HCT116 (cell line): Measurements from ENCODE around the gene UBE2H. TPM values are rescaled to one million over a fixed set of nuclear protein-coding genes. Genes with fewer than 3 reads are reported as not detected.

ENCODE experiments used
- ATAC-seq: fragments of 200-7000 bp; cut with Tn5 transposase; 2 replicates; pipeline ENCODE4 v1.9.1; 2020; ENCODE audit warnings: mild to moderate bottlenecking, moderate library complexity
- BruUV-seq: library from RNA; stranded (reverse); fragments of 400-500 nt; replicated peaks from 2 replicates; lab custom pipeline; 2021; lab: Mats Ljungman, UMichigan
- CTCF ChIA-PET: fragments of 300-600 bp; sonication (Branson Sonifier 250); formaldehyde crosslinking; loops from one replicate; lab custom pipeline; 2021; ENCODE audit warnings: antibody characterized with exemption; lab: Charles Lee
- POLR2A ChIA-PET: fragments of 300-600, 350-600 bp; sonication (Branson Sonifier 250); formaldehyde crosslinking; loops from one replicate; lab custom pipeline; 2021; ENCODE audit warnings: antibody characterized with exemption; lab: Charles Lee
- RAD21 ChIA-PET, 2 experiments: fragments of 300-600 bp; sonication (Branson Sonifier 250); formaldehyde crosslinking; loops; one replicate each; lab custom pipeline; 2023; ENCODE audit warnings: low total read pairs in 2 of 2; ENCODE audit not compliant: uncharacterized antibody in 2 of 2, unreplicated experiment in 2 of 2, low non-redundant PET in 1 of 2; lab: Charles Lee
- DNase-seq: peaks from one replicate; pipeline ENCODE4 v3.0.0-alpha.2; 2010; ENCODE audit warnings: low read depth, low spot score
- H2AFZ ChIP-seq: fragments of 200-600 bp; shearing (Covaris generic), sonication (generic); 2 replicates; pipeline ENCODE4 v1.6.1; 2017; ENCODE audit warnings: low read depth, mixed run types, mixed read lengths, antibody characterized with exemption, low read length; ENCODE audit not compliant: poor library complexity, severe bottlenecking
- H3K27ac ChIP-seq: 2 replicates; pipeline ENCODE4 v1.5.1; 2012; ENCODE audit warnings: low read depth, low read length
- H3K27me3 ChIP-seq: fragments of 200-600 bp; sonication (generic); 2 replicates; pipeline ENCODE4 v1.6.1; 2016; ENCODE audit warnings: mixed run types, low read length, mixed read lengths; ENCODE audit not compliant: insufficient read depth
- H3K36me3 ChIP-seq, 2 experiments: fragments of 200-500 bp in 1 of 2; fragments of 200-600 bp in 1 of 2; sonication (Bioruptor generic) in 1 of 2; sonication (generic) in 1 of 2; 2 replicates each; pipeline versions ENCODE4 v1.5.1 to v1.6.1; 2014 to 2016; ENCODE audit warnings: low read length in 2 of 2, inconsistent platforms in 1 of 2, mixed read lengths in 1 of 2, mixed run types in 1 of 2; ENCODE audit not compliant: insufficient read depth in 2 of 2, control insufficient read depth in 1 of 2
- H3K4me1 ChIP-seq, 2 experiments: fragments of 200-600 bp in 1 of 2; sonication (generic) in 1 of 2; 2 replicates each; pipeline versions ENCODE4 v1.5.1 to v1.6.1; 2012 to 2017; ENCODE audit warnings: low read length in 2 of 2, inconsistent platforms in 1 of 2, mild to moderate bottlenecking in 1 of 2, mixed read lengths in 1 of 2, mixed run types in 1 of 2, moderate library complexity in 1 of 2; ENCODE audit not compliant: insufficient read depth in 2 of 2, control insufficient read depth in 1 of 2
- H3K4me2 ChIP-seq: fragments of 200-600 bp; sonication (generic); 2 replicates; pipeline ENCODE4 v1.6.1; 2017; ENCODE audit warnings: mixed run types, low read length, mixed read lengths
- H3K4me3 ChIP-seq, 2 experiments: fragments of 200-600 bp in 1 of 2; sonication (generic) in 1 of 2; replicated peaks in 1 of 2; 2 replicates each; pipeline ENCODE4 v1.5.1; 2011 to 2016; ENCODE audit warnings: low read length in 2 of 2, control low read depth in 1 of 2, low read depth in 1 of 2, mild to moderate bottlenecking in 1 of 2, mixed read lengths in 1 of 2, mixed run types in 1 of 2
- H3K79me2 ChIP-seq: fragments of 200-600 bp; sonication (generic); 2 replicates; pipeline ENCODE4 v1.6.1; 2017; ENCODE audit warnings: mild to moderate bottlenecking, mixed run types, low read length, moderate library complexity, mixed read lengths; ENCODE audit not compliant: insufficient read depth
- H3K9ac ChIP-seq: fragments of 200-600 bp; sonication (generic); 2 replicates; pipeline ENCODE4 v1.6.1; 2016; ENCODE audit warnings: low read length, mixed read lengths
- H3K9me2 ChIP-seq: fragments of 200-600 bp; sonication (generic), shearing (Covaris generic); 2 replicates; pipeline ENCODE4 v1.6.1; 2017; ENCODE audit warnings: mixed run types, mild to moderate bottlenecking, moderate library complexity; ENCODE audit not compliant: insufficient read depth
- H3K9me3 ChIP-seq, 2 experiments: fragments of 200-500 bp in 1 of 2; fragments of 200-600 bp in 1 of 2; sonication (Bioruptor generic) in 1 of 2; sonication (generic) in 1 of 2; 2 replicates each; pipeline ENCODE4 v1.6.1; 2014 to 2017; ENCODE audit warnings: low read length in 2 of 2, mixed read lengths in 2 of 2, inconsistent platforms in 1 of 2, low read depth in 1 of 2, mild to moderate bottlenecking in 1 of 2, mixed run types in 1 of 2, moderate library complexity in 1 of 2; ENCODE audit not compliant: control insufficient read depth in 1 of 2, insufficient read depth in 1 of 2
- H4K20me1 ChIP-seq: fragments of 200-600 bp; sonication (generic), shearing (Covaris generic); 2 replicates; pipeline ENCODE4 v1.6.1; 2017; ENCODE audit warnings: mixed run types, mild to moderate bottlenecking, moderate library complexity; ENCODE audit not compliant: insufficient read depth
- CBX3 ChIP-seq: IDR thresholded peaks from 2 replicates; pipeline ENCODE4 v1.6.1; 2012; ENCODE audit warnings: low read depth
- CEBPB ChIP-seq: IDR thresholded peaks from 2 replicates; pipeline ENCODE4 v1.6.1; 2012; ENCODE audit warnings: low read depth
- EGR1 ChIP-seq: IDR thresholded peaks from 2 replicates; pipeline ENCODE4 v1.6.1; 2012; ENCODE audit warnings: low read depth
- EZH2 ChIP-seq: fragments of 200-600 bp; sonication (generic); IDR thresholded peaks from 2 replicates; pipeline ENCODE4 v1.6.1; 2017; ENCODE audit warnings: antibody characterized with exemption, mixed run types
- EZH2phosphoT487 ChIP-seq: fragments of 200-600 bp; IDR thresholded peaks from 2 replicates; pipeline ENCODE4 v1.6.1; 2018; ENCODE audit warnings: antibody characterized with exemption, borderline replicate concordance
- FOSL1 ChIP-seq: IDR thresholded peaks from 2 replicates; pipeline ENCODE4 v1.6.1; 2012; ENCODE audit warnings: low read depth
- JUND ChIP-seq: IDR thresholded peaks from 2 replicates; pipeline ENCODE4 v1.6.1; 2012
- POLR2A ChIP-seq: IDR thresholded peaks from 2 replicates; pipeline ENCODE4 v1.7.0; 2011; ENCODE audit warnings: borderline replicate concordance; ENCODE audit not compliant: insufficient read depth, insufficient read length; ENCODE audit errors: extremely low read depth
- POLR2AphosphoS5 ChIP-seq: IDR thresholded peaks from 2 replicates; pipeline ENCODE4 v1.6.1; 2011; ENCODE audit warnings: mild to moderate bottlenecking, low read depth, low read length, moderate library complexity
- SP1 ChIP-seq: IDR thresholded peaks from 2 replicates; pipeline ENCODE4 v1.6.1; 2012; ENCODE audit warnings: low read depth
- SRF ChIP-seq: IDR thresholded peaks from 2 replicates; pipeline ENCODE4 v1.6.1; 2012; ENCODE audit warnings: low read depth
- YY1 ChIP-seq: IDR thresholded peaks from 2 replicates; pipeline ENCODE4 v1.6.1; 2011; ENCODE audit warnings: low read length, low read depth, moderate library complexity, mild to moderate bottlenecking; ENCODE audit not compliant: insufficient replicate concordance; ENCODE audit errors: extremely low read depth
- ZFX ChIP-seq: fragments of 450-650 bp; IDR thresholded peaks from 2 replicates; pipeline ENCODE4 v1.6.1; 2017
- ZNF274 ChIP-seq: fragments of 200-500 bp; sonication (Bioruptor generic); IDR thresholded peaks from 2 replicates; pipeline ENCODE4 v1.6.1; 2014; ENCODE audit warnings: mild to moderate bottlenecking, low read depth, low read length, inconsistent platforms
- intact Hi-C: fragments of 100-400 bp; cut with micrococcal nuclease; formaldehyde crosslinking; loops from 2 replicates; pipeline ENCODE4 v1.10.0; 2022
- total RNA-seq: library from RNA; stranded (reverse); gene quantifications from one replicate; pipeline ENCODE4 v1.2.1, GENCODE V29; 2021; ENCODE audit not compliant: unreplicated experiment
- TF ChIP-seq, protein P1 (sequence below): IDR thresholded peaks from 2 replicates; pipeline ENCODE4 v1.6.1; 2012; ENCODE audit warnings: low read depth
- TF ChIP-seq, protein P2 (sequence below): IDR thresholded peaks from 2 replicates; pipeline ENCODE4 v1.6.1; 2011; ENCODE audit warnings: mild to moderate bottlenecking, low read length, moderate library complexity; ENCODE audit not compliant: insufficient replicate concordance; ENCODE audit errors: extremely low read depth
- TF ChIP-seq, protein P3 (sequence below), 3 experiments: fragments of 200-600 bp in 1 of 3; sonication (generic) in 1 of 3; IDR thresholded peaks in 2 of 3; conservative IDR thresholded peaks in 1 of 3; 2 replicates each; pipeline ENCODE4 v1.5.1; 2012 to 2017; ENCODE audit warnings: low read depth in 2 of 3, low read length in 2 of 3, antibody characterized with exemption in 1 of 3, borderline replicate concordance in 1 of 3, control low read depth in 1 of 3, mild to moderate bottlenecking in 1 of 3, mixed read lengths in 1 of 3, mixed run types in 1 of 3, moderate library complexity in 1 of 3; ENCODE audit not compliant: insufficient read depth in 1 of 3
- TF ChIP-seq, protein P4 (sequence below): IDR thresholded peaks from 2 replicates; pipeline ENCODE4 v1.6.1; 2012

UBE2H gene
- total RNA-seq, 1 experiment from 2014 or later: 117 TPM

DNA sequence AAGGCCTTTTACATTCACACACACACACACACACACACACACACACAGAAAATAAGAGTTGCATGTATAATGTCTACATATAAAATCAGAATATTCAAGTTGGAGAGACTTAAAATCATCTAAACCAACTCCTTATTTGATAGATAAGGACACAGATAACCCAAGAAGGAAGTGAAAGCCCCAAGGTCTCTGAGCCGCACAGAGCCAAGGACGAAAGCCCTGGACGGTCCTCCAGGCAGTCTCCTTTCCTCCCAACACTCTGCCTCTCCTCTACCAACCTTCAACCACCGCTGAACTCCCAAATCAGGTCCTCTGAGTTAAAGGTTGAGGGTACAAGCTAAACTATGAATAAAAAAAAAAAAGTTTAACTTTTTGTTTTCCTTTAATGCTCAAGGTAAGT lies 28.2 kb downstream of the UBE2H start:
- H3K4me3 ChIP-seq: no peak overlapping the region
- ChIA-PET RAD21 (no interaction called here), CTCF (no interaction called here), POLR2A (no interaction called here)
- intact Hi-C loops: no loop called here
- H3K4me1 ChIP-seq: peaks cover 22 to 30% of the 10 kb centered on the region in 2 experiments; a peak in 3 of 4 replicates
- H3K9ac ChIP-seq: no peak overlapping the region
- H3K9me3 ChIP-seq: no peaks in the 10 kb centered on the region
- no TSS peak for BruUV-seq
- DNase-seq (no peak), ATAC-seq (no peak)
- 0 out of 2 replicates have a peak, but pooled peaks cover 3% of the 10 kb centered on the region for H4K20me1 ChIP-seq
- H2AFZ ChIP-seq: no peak overlapping the region
- H3K4me2 ChIP-seq: no peak overlapping the region
- 0 out of 2 replicates have a peak overlapping the region, but pooled peaks have one; percentile 12 for H3K27ac ChIP-seq
- H3K9me2 ChIP-seq: no peaks in the 10 kb centered on the region
- no peak for TF ChIP-seq SRF
- TF ChIP-seq YY1: no peak
- TF ChIP-seq ZNF274: no peak
- TF ChIP-seq, protein P1, sequence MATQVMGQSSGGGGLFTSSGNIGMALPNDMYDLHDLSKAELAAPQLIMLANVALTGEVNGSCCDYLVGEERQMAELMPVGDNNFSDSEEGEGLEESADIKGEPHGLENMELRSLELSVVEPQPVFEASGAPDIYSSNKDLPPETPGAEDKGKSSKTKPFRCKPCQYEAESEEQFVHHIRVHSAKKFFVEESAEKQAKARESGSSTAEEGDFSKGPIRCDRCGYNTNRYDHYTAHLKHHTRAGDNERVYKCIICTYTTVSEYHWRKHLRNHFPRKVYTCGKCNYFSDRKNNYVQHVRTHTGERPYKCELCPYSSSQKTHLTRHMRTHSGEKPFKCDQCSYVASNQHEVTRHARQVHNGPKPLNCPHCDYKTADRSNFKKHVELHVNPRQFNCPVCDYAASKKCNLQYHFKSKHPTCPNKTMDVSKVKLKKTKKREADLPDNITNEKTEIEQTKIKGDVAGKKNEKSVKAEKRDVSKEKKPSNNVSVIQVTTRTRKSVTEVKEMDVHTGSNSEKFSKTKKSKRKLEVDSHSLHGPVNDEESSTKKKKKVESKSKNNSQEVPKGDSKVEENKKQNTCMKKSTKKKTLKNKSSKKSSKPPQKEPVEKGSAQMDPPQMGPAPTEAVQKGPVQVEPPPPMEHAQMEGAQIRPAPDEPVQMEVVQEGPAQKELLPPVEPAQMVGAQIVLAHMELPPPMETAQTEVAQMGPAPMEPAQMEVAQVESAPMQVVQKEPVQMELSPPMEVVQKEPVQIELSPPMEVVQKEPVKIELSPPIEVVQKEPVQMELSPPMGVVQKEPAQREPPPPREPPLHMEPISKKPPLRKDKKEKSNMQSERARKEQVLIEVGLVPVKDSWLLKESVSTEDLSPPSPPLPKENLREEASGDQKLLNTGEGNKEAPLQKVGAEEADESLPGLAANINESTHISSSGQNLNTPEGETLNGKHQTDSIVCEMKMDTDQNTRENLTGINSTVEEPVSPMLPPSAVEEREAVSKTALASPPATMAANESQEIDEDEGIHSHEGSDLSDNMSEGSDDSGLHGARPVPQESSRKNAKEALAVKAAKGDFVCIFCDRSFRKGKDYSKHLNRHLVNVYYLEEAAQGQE: no peak
- TF ChIP-seq, protein P2, sequence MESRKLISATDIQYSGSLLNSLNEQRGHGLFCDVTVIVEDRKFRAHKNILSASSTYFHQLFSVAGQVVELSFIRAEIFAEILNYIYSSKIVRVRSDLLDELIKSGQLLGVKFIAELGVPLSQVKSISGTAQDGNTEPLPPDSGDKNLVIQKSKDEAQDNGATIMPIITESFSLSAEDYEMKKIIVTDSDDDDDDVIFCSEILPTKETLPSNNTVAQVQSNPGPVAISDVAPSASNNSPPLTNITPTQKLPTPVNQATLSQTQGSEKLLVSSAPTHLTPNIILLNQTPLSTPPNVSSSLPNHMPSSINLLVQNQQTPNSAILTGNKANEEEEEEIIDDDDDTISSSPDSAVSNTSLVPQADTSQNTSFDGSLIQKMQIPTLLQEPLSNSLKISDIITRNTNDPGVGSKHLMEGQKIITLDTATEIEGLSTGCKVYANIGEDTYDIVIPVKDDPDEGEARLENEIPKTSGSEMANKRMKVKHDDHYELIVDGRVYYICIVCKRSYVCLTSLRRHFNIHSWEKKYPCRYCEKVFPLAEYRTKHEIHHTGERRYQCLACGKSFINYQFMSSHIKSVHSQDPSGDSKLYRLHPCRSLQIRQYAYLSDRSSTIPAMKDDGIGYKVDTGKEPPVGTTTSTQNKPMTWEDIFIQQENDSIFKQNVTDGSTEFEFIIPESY: no peak
- no peak for TF ChIP-seq EZH2phosphoT487
- no peak for TF ChIP-seq CEBPB
- TF ChIP-seq, protein P3, sequence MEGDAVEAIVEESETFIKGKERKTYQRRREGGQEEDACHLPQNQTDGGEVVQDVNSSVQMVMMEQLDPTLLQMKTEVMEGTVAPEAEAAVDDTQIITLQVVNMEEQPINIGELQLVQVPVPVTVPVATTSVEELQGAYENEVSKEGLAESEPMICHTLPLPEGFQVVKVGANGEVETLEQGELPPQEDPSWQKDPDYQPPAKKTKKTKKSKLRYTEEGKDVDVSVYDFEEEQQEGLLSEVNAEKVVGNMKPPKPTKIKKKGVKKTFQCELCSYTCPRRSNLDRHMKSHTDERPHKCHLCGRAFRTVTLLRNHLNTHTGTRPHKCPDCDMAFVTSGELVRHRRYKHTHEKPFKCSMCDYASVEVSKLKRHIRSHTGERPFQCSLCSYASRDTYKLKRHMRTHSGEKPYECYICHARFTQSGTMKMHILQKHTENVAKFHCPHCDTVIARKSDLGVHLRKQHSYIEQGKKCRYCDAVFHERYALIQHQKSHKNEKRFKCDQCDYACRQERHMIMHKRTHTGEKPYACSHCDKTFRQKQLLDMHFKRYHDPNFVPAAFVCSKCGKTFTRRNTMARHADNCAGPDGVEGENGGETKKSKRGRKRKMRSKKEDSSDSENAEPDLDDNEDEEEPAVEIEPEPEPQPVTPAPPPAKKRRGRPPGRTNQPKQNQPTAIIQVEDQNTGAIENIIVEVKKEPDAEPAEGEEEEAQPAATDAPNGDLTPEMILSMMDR (IDR thresholded peaks at IDR 0.05 in 2 of 3, conservative IDR thresholded peaks at IDR 0.05 in 1 of 3; ENCODE audit: borderline replicate concordance in 1 of 3, insufficient read depth in 1 of 3, low read depth in 2 of 3, low read length in 2 of 3): no peak
- no peak for TF ChIP-seq POLR2AphosphoS5
- TF ChIP-seq FOSL1: no peak
- TF ChIP-seq CBX3: no peak
- TF ChIP-seq JUND: no peak
- no peak for TF ChIP-seq ZFX
- TF ChIP-seq SP1: no peak
- no peak for TF ChIP-seq EGR1
- no peak for TF ChIP-seq EZH2
- no peak for TF ChIP-seq POLR2A
- TF ChIP-seq, protein P4, sequence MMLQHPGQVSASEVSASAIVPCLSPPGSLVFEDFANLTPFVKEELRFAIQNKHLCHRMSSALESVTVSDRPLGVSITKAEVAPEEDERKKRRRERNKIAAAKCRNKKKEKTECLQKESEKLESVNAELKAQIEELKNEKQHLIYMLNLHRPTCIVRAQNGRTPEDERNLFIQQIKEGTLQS: no peak
- H3K79me2 ChIP-seq: peaks cover 87% of the 10 kb centered on the region
- H3K36me3 ChIP-seq: peaks cover 5 to 11% of the 10 kb centered on the region in 2 experiments; a peak in 2 of 4 replicates
- H3K27me3 ChIP-seq: no peaks in the 10 kb centered on the region
